Activated CD4-positive, alpha-beta memory T cell treated with anti-CD3 and anti-CD28 coated beads for 36 hours (primary cell): Measurements from ENCODE around the gene OCRL. TPM values are rescaled to one million over a fixed set of nuclear protein-coding genes. Genes with fewer than 3 reads are reported as not detected.

ENCODE experiments used
- CTCF ChIA-PET: fragments of 350-600 bp; sonication (Branson Sonifier 250); formaldehyde crosslinking; loops from one replicate; lab custom pipeline; 2021; ENCODE audit warnings: antibody characterized with exemption, inconsistent platforms; lab: Charles Lee
- POLR2A ChIA-PET: fragments of 350-600 bp; sonication (Branson Sonifier 250); formaldehyde crosslinking; loops from one replicate; lab custom pipeline; 2021; ENCODE audit warnings: antibody characterized with exemption; lab: Charles Lee
- DNase-seq: peaks from one replicate; pipeline ENCODE4 v3.0.0-alpha.2; 2020
- H3K27ac Mint-ChIP-seq: one replicate; pipeline ENCODE4 v1.8.0; 2021; ENCODE audit warnings: mixed read lengths
- H3K27me3 Mint-ChIP-seq: one replicate; pipeline ENCODE4 v1.8.0; 2021; ENCODE audit warnings: mixed read lengths
- H3K36me3 Mint-ChIP-seq: one replicate; pipeline ENCODE4 v1.8.0; 2021; ENCODE audit warnings: mixed read lengths
- H3K4me1 Mint-ChIP-seq: one replicate; pipeline ENCODE4 v1.8.0; 2021; ENCODE audit warnings: low read depth, mixed read lengths
- H3K4me3 Mint-ChIP-seq: one replicate; pipeline ENCODE4 v1.8.0; 2021; ENCODE audit warnings: mild to moderate bottlenecking, mixed read lengths
- H3K9me3 Mint-ChIP-seq: one replicate; pipeline ENCODE4 v1.8.0; 2021; ENCODE audit warnings: mixed read lengths
- intact Hi-C: fragments of 100-400 bp; cut with micrococcal nuclease; formaldehyde crosslinking; loops from one replicate; pipeline ENCODE4 v1.15.1; 2023
- total RNA-seq, 2 experiments: library from RNA; stranded (reverse); gene quantifications; one replicate each; pipeline ENCODE4 v1.2.3, GENCODE V29; 2021

OCRL gene
- total RNA-seq, 2 experiments from 2014 or later = 2.8 to 3.2 TPM

DNA sequence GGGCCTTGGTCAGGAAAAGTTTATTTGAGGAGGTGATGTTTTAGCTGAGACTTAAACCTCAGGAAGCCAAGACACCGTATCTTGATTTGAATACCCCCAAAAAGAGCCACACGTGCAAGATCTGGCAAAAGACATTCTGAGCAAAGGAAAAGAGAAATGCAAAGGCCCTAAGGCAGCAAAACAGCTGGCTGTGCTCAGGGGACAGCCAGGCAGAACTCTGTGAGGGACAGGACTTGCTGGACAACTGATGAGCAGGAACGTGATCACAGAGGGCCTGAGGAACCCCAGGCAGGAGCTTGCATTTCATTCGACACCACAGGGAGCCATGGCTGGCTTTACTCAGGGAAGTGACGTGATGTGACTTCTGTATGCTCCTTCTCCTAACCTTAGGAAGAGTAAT is 56.0 kb downstream of the OCRL start:
- Mint-ChIP-seq H3K9me3 (no peaks in the 10 kb centered on the region), H3K4me1 (no peaks in the 10 kb centered on the region), H3K36me3 (no peaks in the 10 kb centered on the region), H3K27ac (no peak overlapping the region), H3K27me3 (no peaks in the 10 kb centered on the region), H3K4me3 (no peak overlapping the region)
- ChIA-PET POLR2A (interaction anchor here (0.6 kb wide), 1 partner anchor 307 kb away, joined by 4 read pairs; no protein-coding TSS in a partner anchor), CTCF (interaction anchor here (1.5 kb wide), 1 partner anchor 8 kb away, joined by 4 read pairs; no protein-coding TSS in a partner anchor)
- DNase-seq = no peak
- intact Hi-C loops = no loop called here

DNA sequence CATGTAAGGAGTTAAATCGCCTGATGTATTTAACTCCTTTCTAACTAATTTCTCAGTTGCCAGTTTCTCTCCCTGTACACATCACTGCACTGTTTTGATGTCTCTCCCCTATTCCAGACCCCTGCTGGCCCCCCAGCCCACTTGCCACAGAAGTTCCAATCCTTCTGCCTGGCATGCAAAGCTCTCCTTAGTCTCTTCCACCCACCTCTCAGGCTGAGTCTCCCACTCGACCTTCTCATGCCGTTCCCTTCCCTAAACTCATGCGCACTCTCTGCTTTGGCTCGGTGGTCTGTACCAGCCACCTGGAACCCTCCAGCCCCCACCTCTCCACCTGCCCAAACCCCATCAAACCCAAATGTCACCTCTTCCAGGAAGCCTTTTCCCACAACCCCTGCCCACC is 57.8 kb downstream of the OCRL start:
- peaks cover 3% of the 10 kb centered on the region for H3K4me1 Mint-ChIP-seq
- DNase-seq = no peak
- ChIA-PET POLR2A (interaction anchor here (0.5 kb wide), 1 partner anchor 133 kb away, joined by 3 read pairs; no protein-coding TSS in a partner anchor), CTCF (no interaction called here)
- intact Hi-C loops = no loop called here
- H3K27ac Mint-ChIP-seq = no peak overlapping the region
- no peaks in the 10 kb centered on the region for H3K36me3 Mint-ChIP-seq
- no peaks in the 10 kb centered on the region for H3K9me3 Mint-ChIP-seq
- H3K27me3 Mint-ChIP-seq = no peaks in the 10 kb centered on the region
- H3K4me3 Mint-ChIP-seq = no peak overlapping the region

DNA sequence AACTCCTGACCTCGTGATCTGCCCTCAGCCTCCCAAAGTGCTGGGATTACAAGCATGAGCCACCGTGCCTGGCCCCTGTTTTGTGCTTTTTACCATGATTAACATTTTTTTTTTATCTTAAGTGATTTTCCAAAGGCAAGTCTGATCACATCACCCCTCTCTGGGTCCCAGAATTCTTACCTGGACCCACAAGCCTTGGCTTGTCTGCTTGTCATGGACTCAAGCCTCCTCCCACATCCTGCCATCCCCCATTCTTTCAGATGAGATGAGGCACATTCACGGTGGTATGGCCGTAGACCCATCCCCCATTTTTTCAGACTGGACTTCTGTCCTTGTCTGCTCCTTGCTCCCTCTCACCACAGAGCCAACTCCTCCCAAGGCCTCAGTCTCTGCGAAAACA is 59.4 kb downstream of the OCRL start:
- intact Hi-C loops = no loop called here
- H3K36me3 Mint-ChIP-seq = no peaks in the 10 kb centered on the region
- peaks cover 11% of the 10 kb centered on the region for H3K4me1 Mint-ChIP-seq
- no peaks in the 10 kb centered on the region for H3K27me3 Mint-ChIP-seq
- ChIA-PET CTCF (interaction anchor here (1.3 kb wide), 1 partner anchor 429 kb away, joined by 3 read pairs; no protein-coding TSS in a partner anchor), POLR2A (no interaction called here)
- H3K27ac Mint-ChIP-seq = no peak overlapping the region
- H3K9me3 Mint-ChIP-seq = no peaks in the 10 kb centered on the region
- no peak for DNase-seq
- H3K4me3 Mint-ChIP-seq = no peak overlapping the region

DNA sequence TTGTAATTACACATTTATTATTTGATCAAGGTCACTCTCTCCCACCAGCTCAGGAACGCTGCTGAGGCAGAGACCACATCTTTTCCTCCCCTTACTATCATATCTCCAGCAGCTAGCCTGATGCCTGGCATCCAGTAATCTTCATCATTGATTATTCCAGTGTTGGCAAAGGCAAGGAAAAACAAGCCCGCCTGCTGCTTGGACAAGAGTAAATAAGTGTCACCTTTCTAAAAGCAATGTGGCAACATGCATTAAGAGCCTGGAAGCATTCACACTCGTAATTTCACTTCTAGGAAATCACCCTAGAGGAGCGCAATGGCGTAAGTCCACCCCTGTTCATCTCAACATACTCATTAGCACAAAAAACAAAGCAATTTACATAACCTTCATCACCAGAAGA is 59.9 kb downstream of the OCRL start:
- Mint-ChIP-seq H3K27ac (no peak overlapping the region), H3K9me3 (no peaks in the 10 kb centered on the region), H3K27me3 (no peaks in the 10 kb centered on the region), H3K36me3 (no peaks in the 10 kb centered on the region), H3K4me1 (peaks cover 11% of the 10 kb centered on the region), H3K4me3 (no peak overlapping the region)
- POLR2A ChIA-PET = no interaction called here
- intact Hi-C loops = loop anchor here (10.0 kb wide), 3 partner anchors 155 to 575 kb away; partner anchors contain the start of gene RAB33A
- DNase-seq = no peak
- CTCF ChIA-PET = interaction anchor here (2.4 kb wide), 1 partner anchor 38 kb away, joined by 8 read pairs; no protein-coding TSS in a partner anchor

DNA sequence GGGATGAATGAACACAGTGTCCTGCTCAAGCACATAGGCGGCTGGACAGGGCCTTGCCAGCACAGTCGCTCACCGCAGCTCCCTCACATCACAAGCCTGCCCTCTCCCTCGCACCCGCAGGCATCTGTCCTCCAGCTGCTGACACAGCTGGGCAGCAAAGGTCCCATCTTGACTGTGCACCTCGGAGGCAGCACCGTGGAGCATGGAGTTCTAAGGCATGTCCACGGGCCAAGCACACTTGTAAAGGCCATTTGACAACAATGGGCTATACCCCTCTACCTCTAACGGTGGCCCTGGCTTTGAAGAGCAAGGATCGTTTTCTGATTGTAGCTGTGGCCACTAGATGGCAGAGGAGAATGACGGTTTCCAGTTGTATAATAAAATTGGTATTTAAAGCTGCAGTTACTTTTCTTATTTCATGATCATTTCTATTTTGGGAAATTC is 60.9 kb downstream of the OCRL start:
- ChIA-PET POLR2A (no interaction called here), CTCF (interaction anchor here (0.6 to 2.4 kb wide), 15 partner anchors 10 to 1169 kb away, joined by 3 to 16 read pairs (median 4); partner anchors contain the start of gene SLC25A14)
- Mint-ChIP-seq H3K27ac (no peak overlapping the region), H3K4me3 (no peak overlapping the region), H3K27me3 (no peaks in the 10 kb centered on the region), H3K4me1 (peaks cover 14% of the 10 kb centered on the region), H3K36me3 (no peaks in the 10 kb centered on the region), H3K9me3 (no peaks in the 10 kb centered on the region)
- DNase-seq = peak; percentile 18
- intact Hi-C loops = loop anchor here (10.0 kb wide), 3 partner anchors 154 to 574 kb away; partner anchors contain the start of gene RAB33A

DNA sequence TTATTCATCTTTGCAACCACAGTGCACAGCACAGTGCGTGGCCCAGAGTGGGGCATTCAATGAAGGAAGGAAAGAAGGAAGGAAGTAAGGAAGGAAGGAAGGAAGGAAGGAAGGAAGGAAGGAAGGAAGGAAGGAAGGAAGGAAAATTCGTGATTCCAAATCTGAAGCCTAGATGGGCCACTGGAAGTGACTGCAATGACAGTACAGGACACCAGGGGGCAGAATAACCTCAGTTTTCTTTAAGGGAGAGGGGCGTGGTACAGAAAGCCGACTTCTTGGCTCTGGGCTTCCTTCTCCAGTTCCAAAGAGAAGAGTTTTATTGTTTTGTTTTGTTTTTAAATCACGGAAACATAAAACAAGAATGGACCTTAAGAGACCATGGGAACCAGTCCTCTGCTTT is 66.9 kb downstream of the OCRL start:
- peak; percentile 55 for DNase-seq
- H3K4me1 Mint-ChIP-seq = peaks cover 15% of the 10 kb centered on the region
- POLR2A ChIA-PET = no interaction called here
- H3K27ac Mint-ChIP-seq = no peak overlapping the region
- no peaks in the 10 kb centered on the region for H3K27me3 Mint-ChIP-seq
- intact Hi-C loops = loop anchor here (1.0 to 10.0 kb wide), 6 partner anchors 119 to 568 kb away; partner anchors contain the start of genes RAB33A and UTP14A
- no peaks in the 10 kb centered on the region for H3K9me3 Mint-ChIP-seq
- no peak overlapping the region for H3K4me3 Mint-ChIP-seq
- H3K36me3 Mint-ChIP-seq = no peaks in the 10 kb centered on the region
- CTCF ChIA-PET = interaction anchor here (1.0 to 2.3 kb wide), 4 partner anchors 119 to 454 kb away, joined by 3 to 12 read pairs (median 4); no protein-coding TSS in a partner anchor

DNA sequence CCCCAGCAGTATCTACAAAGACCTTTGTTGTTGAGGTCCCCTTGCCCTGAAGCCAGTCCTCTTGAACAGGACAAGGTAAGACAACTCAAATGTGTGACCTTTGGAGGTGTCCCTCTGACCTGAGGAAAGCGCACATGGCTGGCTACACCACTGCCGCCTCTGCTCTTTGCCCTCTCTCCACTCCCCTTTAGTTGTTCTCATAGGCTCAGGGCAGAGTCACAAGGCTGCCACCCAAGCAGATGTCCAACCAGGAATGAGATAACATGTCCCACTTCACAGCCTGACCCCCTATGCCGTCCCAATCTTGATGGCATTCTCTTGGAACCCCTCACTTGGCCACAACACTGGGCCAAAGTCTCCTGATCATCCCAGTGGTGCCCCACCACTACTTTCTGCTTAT is 68.4 kb downstream of the OCRL start:
- CTCF ChIA-PET = interaction anchor here (1.3 to 2.9 kb wide), 5 partner anchors 29 to 452 kb away, joined by 4 to 16 read pairs (median 8); no protein-coding TSS in a partner anchor
- Mint-ChIP-seq H3K27me3 (no peaks in the 10 kb centered on the region), H3K4me1 (peaks cover 15% of the 10 kb centered on the region), H3K4me3 (no peak overlapping the region), H3K27ac (no peak overlapping the region), H3K36me3 (no peaks in the 10 kb centered on the region), H3K9me3 (no peaks in the 10 kb centered on the region)
- intact Hi-C loops = loop anchor here (5.0 to 10.0 kb wide), 4 partner anchors 146 to 566 kb away; partner anchors contain the start of genes RAB33A and UTP14A
- DNase-seq = no peak
- POLR2A ChIA-PET = interaction anchor here (0.6 kb wide), 1 partner anchor 368 kb away, joined by 3 read pairs; no protein-coding TSS in a partner anchor

DNA sequence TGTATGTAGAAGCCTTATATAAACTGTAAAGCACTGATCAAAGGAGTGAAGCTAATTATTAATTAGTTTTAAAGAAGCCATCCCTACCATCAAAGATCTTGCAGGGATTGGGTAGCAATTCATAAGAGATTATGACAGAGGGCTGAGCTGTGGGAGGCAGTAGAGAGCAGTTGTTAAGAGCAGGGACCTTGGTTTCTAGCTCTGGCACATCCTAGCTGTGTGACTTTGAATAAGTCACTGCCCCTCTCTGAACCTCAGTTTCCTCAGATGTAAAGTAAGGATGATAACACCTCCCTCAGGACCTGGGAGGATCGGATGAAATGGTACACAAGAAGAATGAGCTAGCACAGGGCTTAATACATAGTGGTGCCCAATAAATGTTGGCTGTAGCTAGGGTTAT is 69.3 kb downstream of the OCRL start:
- no peak for DNase-seq
- H3K4me3 Mint-ChIP-seq = no peak overlapping the region
- peaks cover 13% of the 10 kb centered on the region for H3K4me1 Mint-ChIP-seq
- ChIA-PET POLR2A (no interaction called here), CTCF (interaction anchor here (0.9 to 2.9 kb wide), 7 partner anchors 28 to 451 kb away, joined by 3 to 16 read pairs (median 6); partner anchors contain the start of gene UTP14A)
- intact Hi-C loops = loop anchor here (5.0 to 10.0 kb wide), 4 partner anchors 145 to 565 kb away; partner anchors contain the start of genes RAB33A and UTP14A
- H3K27ac Mint-ChIP-seq = no peak overlapping the region
- H3K27me3 Mint-ChIP-seq = no peaks in the 10 kb centered on the region
- H3K9me3 Mint-ChIP-seq = no peaks in the 10 kb centered on the region
- no peaks in the 10 kb centered on the region for H3K36me3 Mint-ChIP-seq

DNA sequence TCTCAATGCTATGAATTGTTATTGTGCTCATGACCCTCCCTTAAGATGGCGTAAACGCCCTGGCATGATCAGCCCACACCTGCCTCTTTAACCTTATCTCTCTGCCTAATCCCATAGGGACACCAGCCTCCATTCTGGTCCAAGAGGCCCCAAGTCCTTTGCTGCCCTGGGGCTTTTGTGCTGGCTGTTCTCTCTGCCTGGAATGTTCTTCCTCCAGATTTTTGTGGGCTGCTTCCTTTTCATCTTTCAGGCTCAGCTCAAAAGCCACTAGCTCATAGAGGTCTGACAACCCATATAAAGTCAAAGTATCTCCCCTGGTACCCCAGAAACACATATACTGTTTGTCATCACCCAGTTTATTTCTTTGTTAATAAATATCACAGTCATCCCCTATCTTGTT is 72.3 kb downstream of the OCRL start:
- intact Hi-C loops = no loop called here
- H3K4me3 Mint-ChIP-seq = no peak overlapping the region
- CTCF ChIA-PET = no interaction called here

DNA sequence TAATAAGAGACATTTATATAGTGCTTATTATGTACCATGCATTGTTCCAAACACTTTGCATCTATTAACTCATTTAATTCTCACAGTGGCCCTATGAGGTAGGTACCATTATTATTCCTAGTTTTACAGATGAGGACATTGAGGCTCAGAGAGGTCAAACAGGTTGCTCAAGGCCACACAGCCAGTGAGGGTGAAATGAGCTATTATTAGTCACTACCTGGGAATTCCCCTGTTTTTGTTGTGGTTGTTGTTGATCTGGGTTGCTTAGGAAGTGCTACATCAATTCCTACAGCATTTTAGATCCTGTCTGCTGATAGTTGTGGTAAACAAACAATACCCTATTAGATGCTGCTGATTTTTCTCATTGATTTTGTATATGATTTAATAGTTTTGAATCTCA is 73.5 kb downstream of the OCRL start:
- Mint-ChIP-seq H3K4me1 (peaks cover 6% of the 10 kb centered on the region), H3K9me3 (no peaks in the 10 kb centered on the region), H3K36me3 (no peaks in the 10 kb centered on the region), H3K27me3 (no peaks in the 10 kb centered on the region), H3K27ac (no peak overlapping the region), H3K4me3 (no peak overlapping the region)
- DNase-seq = no peak
- intact Hi-C loops = no loop called here
- ChIA-PET POLR2A (no interaction called here), CTCF (no interaction called here)

More for the DNA sequence above, 72.3 kb downstream of the OCRL start:
- Mint-ChIP-seq H3K4me1 (peaks cover 6% of the 10 kb centered on the region), H3K9me3 (no peaks in the 10 kb centered on the region), H3K27me3 (no peaks in the 10 kb centered on the region), H3K27ac (no peak overlapping the region), H3K36me3 (no peaks in the 10 kb centered on the region)
- DNase-seq = no peak
- POLR2A ChIA-PET = no interaction called here

DNA sequence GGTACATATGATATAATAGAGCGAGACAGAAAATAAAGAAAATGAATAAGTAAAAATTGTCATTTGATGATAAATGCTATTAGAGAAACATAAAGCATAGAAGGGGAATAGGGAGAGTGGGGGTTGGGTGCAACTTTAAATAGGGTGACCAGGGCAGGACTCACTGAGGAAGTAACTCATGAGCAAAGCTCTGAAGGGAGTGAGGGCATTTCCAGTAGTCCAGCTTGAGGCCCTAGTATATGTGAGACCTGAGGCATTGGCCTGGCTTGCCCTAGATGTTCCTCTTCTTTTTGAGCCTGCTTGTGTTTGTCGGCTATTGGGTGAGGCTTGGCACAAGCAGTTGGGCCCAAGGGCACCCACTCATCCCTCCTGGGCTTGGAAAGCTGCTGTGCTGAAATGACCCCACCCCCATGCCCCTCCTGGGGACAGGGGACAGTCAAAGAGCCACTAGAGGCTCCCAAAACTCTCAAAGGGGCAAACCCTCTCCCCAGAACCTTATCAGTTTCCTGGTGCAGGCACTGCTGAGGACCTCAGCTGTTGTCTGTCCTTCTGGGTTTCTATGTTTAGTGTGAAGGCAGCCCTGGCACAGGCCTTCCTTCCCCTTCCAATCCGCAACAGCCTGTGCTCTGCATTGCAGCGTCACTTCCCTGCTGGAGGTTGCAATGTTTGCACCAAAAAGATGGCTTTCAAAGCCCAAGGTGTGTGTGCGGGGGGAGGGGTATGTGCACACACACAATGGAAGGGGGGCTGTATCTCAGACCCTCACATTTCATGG is 74.6 kb downstream of the OCRL start:
- POLR2A ChIA-PET = no interaction called here
- peaks cover 6% of the 10 kb centered on the region for H3K4me1 Mint-ChIP-seq
- no peak overlapping the region for H3K4me3 Mint-ChIP-seq

DNA sequence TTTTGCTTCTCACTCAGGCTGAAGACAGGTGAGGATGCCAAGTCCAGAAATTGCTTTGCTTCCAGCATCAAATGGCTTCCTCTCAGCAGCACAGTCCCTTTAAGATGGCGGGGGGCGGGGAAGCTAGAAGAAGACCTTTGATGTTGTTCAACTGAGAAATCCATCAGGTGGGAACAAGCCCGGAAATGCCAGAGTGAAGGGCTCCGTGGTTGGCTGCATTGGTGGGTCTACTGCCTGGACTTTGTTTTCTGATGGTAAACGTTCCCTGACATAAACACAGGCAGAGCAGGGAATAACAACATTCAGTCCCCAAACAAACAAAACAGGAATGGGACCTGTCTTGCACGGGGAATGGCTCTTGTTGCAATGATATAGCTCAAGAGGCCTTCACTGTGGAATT is 77.4 kb downstream of the OCRL start:
- Mint-ChIP-seq H3K4me1 (peaks cover 6% of the 10 kb centered on the region), H3K27ac (no peak overlapping the region), H3K9me3 (no peaks in the 10 kb centered on the region), H3K4me3 (no peak overlapping the region), H3K27me3 (no peaks in the 10 kb centered on the region), H3K36me3 (no peaks in the 10 kb centered on the region)
- ChIA-PET CTCF (no interaction called here), POLR2A (no interaction called here)
- no peak for DNase-seq
- intact Hi-C loops = no loop called here

More for the DNA sequence above, 74.6 kb downstream of the OCRL start:
- no peaks in the 10 kb centered on the region for H3K9me3 Mint-ChIP-seq
- no peak for DNase-seq
- intact Hi-C loops = no loop called here
- H3K27me3 Mint-ChIP-seq = no peaks in the 10 kb centered on the region
- no peak overlapping the region for H3K27ac Mint-ChIP-seq
- CTCF ChIA-PET = no interaction called here
- no peaks in the 10 kb centered on the region for H3K36me3 Mint-ChIP-seq
